SH-SY5Y (cell line): ENCODE data around the gene PABPN1L.

Source experiments
- GATA2 ChIP-seq: IDR thresholded peaks from 2 replicates; pipeline ENCODE4 v1.6.1; 2011; ENCODE audit warnings: mild to moderate bottlenecking, low read depth, low read length
- GATA3 ChIP-seq: IDR thresholded peaks from 2 replicates; pipeline ENCODE4 v1.6.1; 2011; ENCODE audit warnings: low read depth, mild to moderate bottlenecking, low read length, moderate library complexity

- TF ChIP-seq GATA3 (no peak), GATA2 (no peak)
Measured at GRCh38 chr16:88844419-88845036, 21.9 kb downstream of the PABPN1L start.
